Osteoblast (primary cell): ENCODE measurements around the gene CDPF1. TPM values are rescaled to one million over a fixed set of nuclear protein-coding genes. Genes with fewer than 3 reads are reported as not detected.
"Not testable (repeated sequence)": the region's sequence is repeated elsewhere in the genome, so short reads cannot be mapped to it uniquely, and the experiment has no call there.

ENCODE experiments used
- DNase-seq: peaks from one replicate; pipeline ENCODE4 v3.0.0; 2011; ENCODE audit warnings: low spot score, mixed read lengths; ENCODE audit not compliant: insufficient read length; ENCODE audit errors: missing footprints
- H2AFZ ChIP-seq: 2 replicates; pipeline ENCODE4 v1.6.0; 2011; ENCODE audit warnings: mild to moderate bottlenecking, low read length
- H3K27ac ChIP-seq: 2 replicates; pipeline ENCODE4 v1.5.1; 2011; ENCODE audit warnings: mild to moderate bottlenecking, low read depth, low read length, moderate library complexity
- H3K27me3 ChIP-seq: 2 replicates; pipeline ENCODE4 v1.6.0; 2012; ENCODE audit warnings: mild to moderate bottlenecking, control low read depth, inconsistent platforms, low read length, moderate library complexity; ENCODE audit not compliant: insufficient read depth
- H3K36me3 ChIP-seq: 2 replicates; pipeline ENCODE4 v1.5.1; 2011; ENCODE audit warnings: mild to moderate bottlenecking, low read length, control low read depth, moderate library complexity; ENCODE audit not compliant: insufficient read depth
- H3K4me1 ChIP-seq: 2 replicates; pipeline ENCODE4 v1.5.1; 2011; ENCODE audit warnings: mild to moderate bottlenecking, low read length, control low read depth, moderate library complexity; ENCODE audit not compliant: insufficient read depth
- H3K4me2 ChIP-seq: 2 replicates; pipeline ENCODE4 v1.6.0; 2011; ENCODE audit warnings: mild to moderate bottlenecking, low read length; ENCODE audit not compliant: insufficient read depth
- H3K4me3 ChIP-seq: fragments of 200-600 bp; sonication (generic); 3 replicates; pipeline ENCODE4 v1.5.1; 2012; ENCODE audit warnings: mild to moderate bottlenecking, low read length, inconsistent platforms; ENCODE audit not compliant: insufficient read depth
- H3K79me2 ChIP-seq: 2 replicates; pipeline ENCODE4 v1.6.0; 2012; ENCODE audit warnings: mild to moderate bottlenecking, low read length, control low read depth, inconsistent platforms; ENCODE audit not compliant: insufficient read depth
- H3K9me3 ChIP-seq: 2 replicates; pipeline ENCODE4 v1.5.1; 2011; ENCODE audit warnings: low read depth, low read length, control low read depth
- H4K20me1 ChIP-seq: 2 replicates; pipeline ENCODE4 v1.6.0; 2012; ENCODE audit warnings: mild to moderate bottlenecking, low read length, control low read depth; ENCODE audit not compliant: insufficient read depth
- total RNA-seq: library from RNA; depleted of rRNA; stranded (reverse); fragments of >200 nt; gene quantifications from 2 replicates; pipeline ENCODE4 v1.2.3, GENCODE V29; 2012
- TF ChIP-seq, protein P1 (sequence below): IDR thresholded peaks from 2 replicates; pipeline ENCODE4 v1.5.1; 2011; ENCODE audit warnings: mild to moderate bottlenecking, low read depth, low read length, moderate library complexity; ENCODE audit errors: extremely low read depth

CDPF1 gene
- total RNA-seq, 1 donor, result 12.7 TPM

DNA sequence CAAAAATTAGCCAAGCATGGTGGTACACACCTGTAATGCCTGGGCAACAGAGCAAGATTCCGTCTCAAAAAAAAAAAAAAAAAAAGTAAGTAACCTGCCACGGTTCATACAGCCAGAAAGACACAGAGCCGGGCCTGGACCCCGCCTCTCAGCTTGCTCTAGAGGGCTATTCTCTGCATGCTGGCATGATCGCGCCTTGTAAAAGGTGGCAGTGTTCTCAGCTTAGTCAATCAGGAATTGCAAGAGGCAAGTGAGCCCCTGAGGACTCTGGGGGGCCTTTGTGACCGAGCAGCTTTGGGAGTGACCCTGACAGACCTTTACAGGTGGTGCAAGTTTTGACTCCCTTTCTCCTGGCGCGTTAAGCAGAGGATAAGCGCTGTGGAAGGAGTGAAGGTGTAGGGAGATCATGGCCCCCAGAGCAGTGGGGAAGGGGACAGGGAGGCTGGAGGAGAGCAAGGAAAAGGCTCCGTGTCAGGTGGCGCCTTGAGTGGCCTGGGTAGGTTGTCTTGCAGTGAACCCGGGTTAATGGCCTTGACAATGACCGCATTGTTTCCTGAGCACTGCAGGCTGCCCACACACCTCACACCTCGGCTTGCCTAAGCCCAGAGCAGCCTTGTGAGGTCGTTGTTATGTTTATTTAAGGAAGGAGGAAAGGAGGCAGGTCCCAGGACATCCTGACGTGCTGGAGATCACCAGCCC is 48.9 kb downstream of the CDPF1 start:
- H3K36me3 ChIP-seq, result peaks cover 10% of the 10 kb centered on the region
- H4K20me1 ChIP-seq, result peaks cover 6% of the 10 kb centered on the region
- TF ChIP-seq, protein P1, sequence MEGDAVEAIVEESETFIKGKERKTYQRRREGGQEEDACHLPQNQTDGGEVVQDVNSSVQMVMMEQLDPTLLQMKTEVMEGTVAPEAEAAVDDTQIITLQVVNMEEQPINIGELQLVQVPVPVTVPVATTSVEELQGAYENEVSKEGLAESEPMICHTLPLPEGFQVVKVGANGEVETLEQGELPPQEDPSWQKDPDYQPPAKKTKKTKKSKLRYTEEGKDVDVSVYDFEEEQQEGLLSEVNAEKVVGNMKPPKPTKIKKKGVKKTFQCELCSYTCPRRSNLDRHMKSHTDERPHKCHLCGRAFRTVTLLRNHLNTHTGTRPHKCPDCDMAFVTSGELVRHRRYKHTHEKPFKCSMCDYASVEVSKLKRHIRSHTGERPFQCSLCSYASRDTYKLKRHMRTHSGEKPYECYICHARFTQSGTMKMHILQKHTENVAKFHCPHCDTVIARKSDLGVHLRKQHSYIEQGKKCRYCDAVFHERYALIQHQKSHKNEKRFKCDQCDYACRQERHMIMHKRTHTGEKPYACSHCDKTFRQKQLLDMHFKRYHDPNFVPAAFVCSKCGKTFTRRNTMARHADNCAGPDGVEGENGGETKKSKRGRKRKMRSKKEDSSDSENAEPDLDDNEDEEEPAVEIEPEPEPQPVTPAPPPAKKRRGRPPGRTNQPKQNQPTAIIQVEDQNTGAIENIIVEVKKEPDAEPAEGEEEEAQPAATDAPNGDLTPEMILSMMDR, result no peak
- no peak for DNase-seq
- H3K27ac ChIP-seq, result no peak overlapping the region
- no peaks in the 10 kb centered on the region for H3K4me1 ChIP-seq
- no peak overlapping the region for H3K4me3 ChIP-seq
- no peaks in the 10 kb centered on the region for H3K79me2 ChIP-seq
- no peaks in the 10 kb centered on the region for H3K9me3 ChIP-seq
- H3K4me2 ChIP-seq, result no peak overlapping the region
- no peaks in the 10 kb centered on the region for H3K27me3 ChIP-seq
- no peak overlapping the region for H2AFZ ChIP-seq

DNA sequence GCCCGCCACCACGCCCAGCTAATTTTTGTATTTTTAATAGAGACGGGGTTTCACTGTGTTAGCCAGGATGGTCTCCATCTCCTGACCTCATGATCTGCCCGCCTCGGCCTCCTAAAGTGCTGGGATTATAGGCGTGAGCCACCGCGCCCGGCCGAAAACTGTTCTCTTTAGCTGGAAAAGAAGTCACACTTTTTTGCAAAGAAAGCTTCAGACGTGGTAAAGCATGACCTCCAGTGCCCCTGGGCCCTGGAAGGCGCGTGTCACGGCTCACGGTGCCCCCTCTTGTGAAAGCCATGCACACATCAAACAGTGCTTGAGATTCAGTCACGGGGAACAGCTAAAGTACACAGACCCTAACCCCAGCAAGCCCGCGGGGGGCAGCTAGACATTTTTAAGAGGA is 51.3 kb downstream of the CDPF1 start:
- H4K20me1 ChIP-seq, H3K4me2 ChIP-seq, H3K4me3 ChIP-seq, H3K27ac ChIP-seq, H3K9me3 ChIP-seq, H3K27me3 ChIP-seq, H3K79me2 ChIP-seq, H3K4me1 ChIP-seq, H2AFZ ChIP-seq, DNase-seq: not testable (repeated sequence)
- peaks cover 10% of the 10 kb centered on the region for H3K36me3 ChIP-seq

GRCh38 chr22:46198274-46198673 is 51.8 kb downstream of the CDPF1 start:
- Histone ChIP-seq H3K27me3 (no peaks in the 10 kb centered on the region), H3K27ac (no peak overlapping the region), H3K4me3 (no peak overlapping the region), H4K20me1 (peaks cover 2% of the 10 kb centered on the region), H2AFZ (no peak overlapping the region), H3K36me3 (peaks cover 10% of the 10 kb centered on the region), H3K4me2 (no peak overlapping the region), H3K4me1 (no peaks in the 10 kb centered on the region), H3K9me3 (no peaks in the 10 kb centered on the region), H3K79me2 (no peaks in the 10 kb centered on the region)
- DNase-seq, result no peak
- TF ChIP-seq, protein P1, result no peak

DNA sequence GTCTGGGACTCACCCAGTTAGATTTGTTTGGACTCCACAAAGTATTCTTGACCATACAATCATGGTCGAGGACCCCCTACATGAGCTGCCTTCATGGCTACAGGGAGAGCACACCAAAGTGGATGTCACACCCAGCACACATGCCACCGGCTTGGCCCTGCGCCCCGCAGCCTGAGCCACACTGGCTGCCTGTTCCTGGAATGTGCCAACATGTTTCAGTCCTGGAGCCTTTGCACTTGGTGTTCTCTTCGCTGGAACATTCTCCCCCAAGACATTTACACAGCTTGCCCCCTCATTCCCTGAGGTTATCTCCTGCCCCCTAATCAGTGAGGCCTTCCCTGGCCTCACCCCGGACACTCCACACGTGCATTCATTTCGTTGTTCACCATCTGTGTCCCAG is 53.8 kb downstream of the CDPF1 start:
- H3K4me1 ChIP-seq, result no peaks in the 10 kb centered on the region
- DNase-seq, result no peak
- TF ChIP-seq, protein P1, result no peak
- H3K79me2 ChIP-seq, result no peaks in the 10 kb centered on the region
- no peaks in the 10 kb centered on the region for H3K9me3 ChIP-seq
- no peak overlapping the region for H2AFZ ChIP-seq
- no peak overlapping the region for H3K4me2 ChIP-seq
- no peaks in the 10 kb centered on the region for H3K27me3 ChIP-seq
- peaks cover 13% of the 10 kb centered on the region for H3K36me3 ChIP-seq
- H4K20me1 ChIP-seq, result peaks cover 2% of the 10 kb centered on the region
- no peak overlapping the region for H3K4me3 ChIP-seq
- H3K27ac ChIP-seq, result no peak overlapping the region
